HG02610 (cell line): Measurements from ENCODE around the gene ZFP64.
"Not testable (repeated sequence)": the region's sequence is repeated elsewhere in the genome, so short reads cannot be mapped to it uniquely, and the experiment has no call there.

Source experiments
- ATAC-seq: cut with Tn5 transposase; IDR thresholded peaks from one replicate; pipeline ENCODE4 v1.9.1; 2021; ENCODE audit warnings: mild to moderate bottlenecking, moderate library complexity; ENCODE audit not compliant: unreplicated experiment

The ZFP64 gene

GRCh38 chr20:52166150-52166549 is 25.4 kb downstream of the ZFP64 start:
- ATAC-seq = no peak

GRCh38 chr20:52160621-52161204 is 30.9 kb downstream of the ZFP64 start:
- no peak for ATAC-seq

GRCh38 chr20:52160049-52160570 is 31.5 kb downstream of the ZFP64 start:
- ATAC-seq = no peak

GRCh38 chr20:52154575-52154974 is 37.0 kb downstream of the ZFP64 start:
- ATAC-seq = no peak

GRCh38 chr20:52153896-52154295 is 37.7 kb downstream of the ZFP64 start:
- no peak for ATAC-seq

GRCh38 chr20:52152921-52153320 is 38.7 kb downstream of the ZFP64 start:
- ATAC-seq = no peak

- ATAC-seq = no peak
Measured at GRCh38 chr20:52152416-52152815, 39.2 kb downstream of the ZFP64 start.

- no peak for ATAC-seq
Measured at GRCh38 chr20:52150440-52151258, 40.9 kb downstream of the ZFP64 start.

GRCh38 chr20:52145587-52145986 is 46.0 kb downstream of the ZFP64 start:
- ATAC-seq = no peak

- ATAC-seq = no peak
Measured at GRCh38 chr20:52143277-52143676, 48.3 kb downstream of the ZFP64 start.

- ATAC-seq = no peak
Measured at GRCh38 chr20:52142757-52143156, 48.8 kb downstream of the ZFP64 start.

GRCh38 chr20:52139986-52140385 is 51.6 kb downstream of the ZFP64 start:
- no peak for ATAC-seq

- ATAC-seq = no peak
Measured at GRCh38 chr20:52137850-52138249, 53.7 kb downstream of the ZFP64 start.

- ATAC-seq = not testable (repeated sequence)
Measured at GRCh38 chr20:52133714-52134113, 57.9 kb downstream of the ZFP64 start.

GRCh38 chr20:52132337-52132736 is 59.2 kb downstream of the ZFP64 start:
- no peak for ATAC-seq

- no peak for ATAC-seq
Measured at GRCh38 chr20:52131048-52131643, 60.4 kb downstream of the ZFP64 start.

- no peak for ATAC-seq
Measured at GRCh38 chr20:52130406-52130805, 61.2 kb downstream of the ZFP64 start.

- ATAC-seq = no peak
Measured at GRCh38 chr20:52129611-52130010, 62.0 kb downstream of the ZFP64 start.

GRCh38 chr20:52127309-52127708 is 64.3 kb downstream of the ZFP64 start:
- no peak for ATAC-seq

- ATAC-seq = no peak
Measured at GRCh38 chr20:52124821-52125220, 66.8 kb downstream of the ZFP64 start.

GRCh38 chr20:52118696-52119095 is 72.9 kb downstream of the ZFP64 start:
- ATAC-seq = no peak
